ENCODE measurements around the gene TNFRSF12A.
"Not testable (repeated sequence)": the region's sequence is repeated elsewhere in the genome, so short reads cannot be mapped to it uniquely, and the experiment has no call there.

Gene TNFRSF12A

DNA sequence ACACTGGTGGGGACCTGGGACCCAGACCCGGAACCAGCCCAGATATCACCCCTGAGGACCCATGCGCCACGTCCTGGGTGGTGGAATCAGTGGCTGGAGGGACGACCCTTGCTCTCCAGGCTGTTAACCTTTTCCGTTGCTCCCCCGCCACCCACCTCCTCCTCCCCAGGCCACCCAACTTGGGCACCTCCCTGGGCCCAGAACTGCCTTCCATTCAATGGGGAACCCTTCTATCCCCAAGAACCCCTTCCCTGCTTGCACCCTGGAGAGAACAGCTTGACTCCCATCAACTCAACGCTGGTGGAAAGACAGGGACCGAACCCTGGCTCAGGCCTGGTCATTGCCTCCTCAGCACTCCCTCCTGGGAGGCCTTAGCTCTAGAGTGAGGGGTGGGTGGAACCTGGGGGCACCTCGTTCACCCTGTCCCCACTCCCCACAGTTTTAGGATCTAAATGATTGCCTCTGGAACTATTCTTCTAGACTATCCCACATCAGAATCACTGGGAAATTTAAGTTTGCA lies 39.6 kb downstream of the TNFRSF12A start:
- DNase-seq: no peak
- TF ChIP-seq POLR2A (IDR thresholded peaks at IDR 0.05; ENCODE audit: low read length) (no peak), GATA1 (IDR thresholded peaks at IDR 0.05; ENCODE audit: low read depth, low read length) (no peak)

- no peak for TF ChIP-seq GATA1 (IDR thresholded peaks at IDR 0.05; ENCODE audit: low read depth, low read length)
- DNase-seq: no peak
Measured at GRCh38 chr16:3060339-3061127, 40.4 kb downstream of the TNFRSF12A start.

DNA sequence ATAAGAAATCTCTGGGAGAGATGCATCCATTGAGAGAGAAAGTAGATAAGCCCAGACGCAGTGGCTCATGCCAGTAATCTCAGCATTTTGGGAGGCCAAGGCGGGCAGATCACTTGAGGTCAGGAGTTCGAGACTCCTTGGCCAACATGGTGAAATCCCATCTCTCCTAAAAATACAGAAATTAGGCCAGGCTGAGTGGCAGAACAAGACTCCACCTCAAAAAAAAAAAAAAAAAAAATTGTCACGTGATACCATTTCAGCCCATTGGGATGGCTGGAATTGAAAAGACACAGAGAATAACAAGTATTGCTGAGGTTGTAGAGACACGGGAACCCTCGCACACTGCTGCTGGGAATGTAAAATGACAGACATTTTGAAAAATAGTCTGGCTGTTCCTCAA lies 42.4 kb downstream of the TNFRSF12A start:
- TF ChIP-seq POLR2A (IDR thresholded peaks at IDR 0.05; ENCODE audit: low read length) (no peak), GATA1 (IDR thresholded peaks at IDR 0.05; ENCODE audit: low read depth, low read length) (no peak)
- DNase-seq: no peak

GRCh38 chr16:3063625-3064386 lies 43.6 kb downstream of the TNFRSF12A start:
- DNase-seq: peak in 1 of 2 experiments; percentile 53
- TF ChIP-seq GATA1 (IDR thresholded peaks at IDR 0.05; ENCODE audit: low read depth, low read length) (no peak), POLR2A (IDR thresholded peaks at IDR 0.05; ENCODE audit: low read length) (no peak)

- DNase-seq: no peak
- TF ChIP-seq POLR2A (IDR thresholded peaks at IDR 0.05; ENCODE audit: low read length): no peak
Measured at GRCh38 chr16:3065069-3065741, 45.0 kb downstream of the TNFRSF12A start, which contains the start of gene IL32. Gene IL32 (plus strand): TSS chr16:3065640. CDS start chr16:3065812, 172 bp downstream.

GRCh38 chr16:3065742-3066439 lies 45.7 kb downstream of the TNFRSF12A start:
- TF ChIP-seq GATA1 (IDR thresholded peaks at IDR 0.05; ENCODE audit: low read depth, low read length) (no peak), POLR2A (IDR thresholded peaks at IDR 0.05; ENCODE audit: low read length) (no peak)
- DNase-seq: no peak

GRCh38 chr16:3066440-3066748 lies 46.2 kb downstream of the TNFRSF12A start:
- TF ChIP-seq GATA1 (IDR thresholded peaks at IDR 0.05; ENCODE audit: low read depth, low read length) (no peak), POLR2A (IDR thresholded peaks at IDR 0.05; ENCODE audit: low read length) (no peak)
- DNase-seq: no peak

GRCh38 chr16:3068487-3068886 lies 48.3 kb downstream of the TNFRSF12A start:
- no peak for DNase-seq
- no peak for TF ChIP-seq GATA1 (IDR thresholded peaks at IDR 0.05; ENCODE audit: low read depth, low read length)
- no peak for TF ChIP-seq POLR2A (IDR thresholded peaks at IDR 0.05; ENCODE audit: low read length)

DNA sequence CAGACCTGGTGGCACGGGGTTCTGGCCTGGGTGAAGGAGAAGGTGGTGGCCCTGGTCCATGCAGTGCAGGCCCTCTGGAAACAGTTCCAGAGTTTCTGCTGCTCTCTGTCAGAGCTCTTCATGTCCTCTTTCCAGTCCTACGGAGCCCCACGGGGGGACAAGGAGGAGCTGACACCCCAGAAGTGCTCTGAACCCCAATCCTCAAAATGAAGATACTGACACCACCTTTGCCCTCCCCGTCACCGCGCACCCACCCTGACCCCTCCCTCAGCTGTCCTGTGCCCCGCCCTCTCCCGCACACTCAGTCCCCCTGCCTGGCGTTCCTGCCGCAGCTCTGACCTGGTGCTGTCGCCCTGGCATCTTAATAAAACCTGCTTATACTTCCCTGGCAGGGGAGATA lies 49.0 kb downstream of the TNFRSF12A start:
- not testable (repeated sequence) for DNase-seq

DNA sequence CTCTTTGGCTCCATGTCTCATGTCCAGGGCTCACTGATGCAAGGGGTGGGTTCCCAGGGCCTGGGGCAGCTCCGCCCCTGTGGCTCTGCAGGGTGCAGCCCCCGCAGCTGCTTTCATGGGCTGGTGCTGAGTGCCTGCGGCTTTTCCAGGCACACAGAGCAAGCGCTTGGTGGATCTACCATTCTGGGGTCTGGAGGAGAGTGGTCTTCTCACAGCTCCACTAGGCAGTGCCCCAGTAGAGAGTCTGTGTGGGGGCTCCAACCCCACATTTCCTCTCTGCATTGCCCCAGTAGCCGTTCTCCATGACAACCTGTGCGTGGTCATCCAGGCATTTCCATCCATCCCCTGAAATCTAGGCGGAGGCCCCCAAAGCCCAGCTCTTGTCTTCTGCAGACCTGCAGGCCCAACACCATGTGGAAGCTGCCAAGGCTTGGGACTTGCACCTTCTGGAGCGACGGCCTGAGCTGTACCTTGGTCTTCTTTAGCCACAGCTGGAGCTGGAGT lies 50.5 kb downstream of the TNFRSF12A start:
- no peak for DNase-seq
- no peak for TF ChIP-seq POLR2A (IDR thresholded peaks at IDR 0.05; ENCODE audit: low read length)
- no peak for TF ChIP-seq GATA1 (IDR thresholded peaks at IDR 0.05; ENCODE audit: low read depth, low read length)

- no peak for DNase-seq
- no peak for TF ChIP-seq POLR2A (IDR thresholded peaks at IDR 0.05; ENCODE audit: low read length)
- no peak for TF ChIP-seq GATA1 (IDR thresholded peaks at IDR 0.05; ENCODE audit: low read depth, low read length)
Measured at GRCh38 chr16:3071655-3072054, 51.5 kb downstream of the TNFRSF12A start.
